SIG-M5 treated with dmso at 0.1 percent for 504 hours (cell line): ENCODE measurements around the gene IRX2.

Experiments used
- DNase-seq: peaks from one replicate; lab custom pipeline; 2025; ENCODE audit not compliant: unreplicated experiment; lab: John Stamatoyannopoulos, UW

IRX2 gene

GRCh38 chr5:2697446-2698200, 53.9 kb downstream of the IRX2 start:
- DNase-seq: no peak

- no peak for DNase-seq
Observed at GRCh38 chr5:2697041-2697440, 54.4 kb downstream of the IRX2 start.
